Measurements from ENCODE around the gene ZNF587B. TPM values are rescaled to one million over a fixed set of nuclear protein-coding genes. Genes with fewer than 3 reads are reported as not detected.
"Not testable (repeated sequence)": the region's sequence is repeated elsewhere in the genome, so short reads cannot be mapped to it uniquely, and the experiment has no call there.

The ZNF587B gene
- total RNA-seq: 21.6 and 22.6 TPM in 2 replicates
- long read RNA-seq, partial matches to known transcripts: 0 of 7 reads
- long read RNA-seq, other reads (novel, unspliced or antisense): 4 of 7 reads

DNA sequence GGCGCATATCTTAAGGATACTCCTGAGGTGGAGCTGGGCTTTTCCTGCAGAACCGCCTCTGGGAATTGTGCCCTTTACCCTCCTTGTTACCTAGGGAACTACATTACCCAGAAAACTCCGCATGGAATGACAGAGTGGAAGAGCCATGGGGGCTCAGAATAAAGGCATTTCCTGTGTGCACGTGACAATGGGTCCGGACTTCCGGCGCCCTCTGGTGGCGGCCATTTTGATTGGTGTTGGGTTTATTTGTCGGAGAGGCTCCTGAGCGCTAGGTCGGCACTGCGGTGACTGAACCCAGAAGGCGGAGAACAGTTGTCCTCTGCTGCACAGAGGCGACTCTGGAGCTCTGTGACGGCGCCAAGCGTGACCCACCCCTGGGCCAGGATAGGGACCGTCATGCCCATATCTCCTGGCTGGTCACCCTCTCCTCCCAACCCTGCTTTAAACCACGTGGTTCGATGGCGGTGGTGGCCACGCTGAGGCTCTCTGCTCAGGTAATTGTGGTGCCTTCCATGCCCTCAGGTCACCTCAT lies at the start of gene ZNF587B:
Gene ZNF587B (plus strand): TSS at position 229 of the 532 bp plus-strand sequence. CDS start 230 bp downstream, at position 459.
- peaks cover 27% of the 10 kb centered on the region for H3K4me1 Mint-ChIP-seq
- no peaks in the 10 kb centered on the region for H3K9me3 Mint-ChIP-seq
- TF ChIP-seq, protein P1, sequence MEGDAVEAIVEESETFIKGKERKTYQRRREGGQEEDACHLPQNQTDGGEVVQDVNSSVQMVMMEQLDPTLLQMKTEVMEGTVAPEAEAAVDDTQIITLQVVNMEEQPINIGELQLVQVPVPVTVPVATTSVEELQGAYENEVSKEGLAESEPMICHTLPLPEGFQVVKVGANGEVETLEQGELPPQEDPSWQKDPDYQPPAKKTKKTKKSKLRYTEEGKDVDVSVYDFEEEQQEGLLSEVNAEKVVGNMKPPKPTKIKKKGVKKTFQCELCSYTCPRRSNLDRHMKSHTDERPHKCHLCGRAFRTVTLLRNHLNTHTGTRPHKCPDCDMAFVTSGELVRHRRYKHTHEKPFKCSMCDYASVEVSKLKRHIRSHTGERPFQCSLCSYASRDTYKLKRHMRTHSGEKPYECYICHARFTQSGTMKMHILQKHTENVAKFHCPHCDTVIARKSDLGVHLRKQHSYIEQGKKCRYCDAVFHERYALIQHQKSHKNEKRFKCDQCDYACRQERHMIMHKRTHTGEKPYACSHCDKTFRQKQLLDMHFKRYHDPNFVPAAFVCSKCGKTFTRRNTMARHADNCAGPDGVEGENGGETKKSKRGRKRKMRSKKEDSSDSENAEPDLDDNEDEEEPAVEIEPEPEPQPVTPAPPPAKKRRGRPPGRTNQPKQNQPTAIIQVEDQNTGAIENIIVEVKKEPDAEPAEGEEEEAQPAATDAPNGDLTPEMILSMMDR (conservative IDR thresholded peaks at IDR 0.05): peak; percentile 67
- H3K27me3 Mint-ChIP-seq (ENCODE audit: low read depth): no peaks in the 10 kb centered on the region
- peak within 1 kb of the TSS; percentile 94 for H3K4me3 Mint-ChIP-seq
- peaks cover 22% of the 10 kb centered on the region for H3K36me3 Mint-ChIP-seq (ENCODE audit: low read depth)
- H3K27ac Mint-ChIP-seq (ENCODE audit: unreplicated experiment): peak within 1 kb of the TSS; percentile 83
- peak; percentile 83 for DNase-seq (ENCODE audit: low read depth, low spot score)

DNA sequence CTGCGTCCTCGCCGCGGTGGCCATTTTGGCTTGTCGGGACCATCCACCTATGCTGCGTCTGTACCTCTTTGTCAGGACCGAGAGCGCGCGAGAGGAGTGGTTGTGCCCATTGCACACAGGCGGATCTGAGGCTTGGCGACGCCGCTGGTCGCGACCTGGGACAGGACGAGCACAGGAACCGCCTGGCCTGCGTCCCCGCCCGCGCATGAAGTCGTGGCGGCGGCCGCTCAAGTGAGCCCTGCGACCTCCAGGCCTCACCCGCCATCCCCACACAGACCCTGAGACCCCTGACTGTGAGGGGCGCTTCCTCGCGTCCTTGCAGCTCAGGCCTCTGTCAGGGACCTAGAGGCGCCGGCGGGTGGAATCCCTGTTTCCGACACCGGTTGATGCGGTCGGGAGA lies 43.8 kb upstream of the ZNF587B start:
- peaks cover 4% of the 10 kb centered on the region for H3K9me3 Mint-ChIP-seq
- no peak overlapping the region for H3K27ac Mint-ChIP-seq (ENCODE audit: unreplicated experiment)
- DNase-seq (ENCODE audit: low read depth, low spot score): no peak
- H3K27me3 Mint-ChIP-seq (ENCODE audit: low read depth): no peaks in the 10 kb centered on the region
- H3K36me3 Mint-ChIP-seq (ENCODE audit: low read depth): peaks cover 47% of the 10 kb centered on the region
- H3K4me3 Mint-ChIP-seq: no peak overlapping the region
- TF ChIP-seq, protein P1 (conservative IDR thresholded peaks at IDR 0.05): no peak
- H3K4me1 Mint-ChIP-seq: no peaks in the 10 kb centered on the region

DNA sequence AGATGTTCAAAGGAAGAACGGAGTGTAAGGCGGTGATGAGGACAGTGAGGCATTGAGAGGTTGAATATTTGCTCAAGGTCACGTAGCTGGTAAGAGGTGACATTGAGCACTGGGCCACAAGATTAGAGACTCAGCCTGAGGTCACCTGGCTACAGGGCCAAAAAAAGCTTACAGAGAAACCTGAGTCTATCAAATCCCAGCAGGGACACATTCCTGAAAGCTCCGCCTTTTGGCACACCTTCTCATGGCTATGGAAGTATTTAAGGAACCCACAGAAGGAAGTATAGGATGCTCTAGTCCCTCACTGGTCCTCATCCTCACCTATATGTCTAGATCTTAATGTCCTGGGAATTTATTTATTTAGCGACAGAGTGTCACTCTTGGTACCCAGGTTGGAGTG lies 43.2 kb upstream of the ZNF587B start:
- no peaks in the 10 kb centered on the region for H3K27me3 Mint-ChIP-seq (ENCODE audit: low read depth)
- H3K27ac Mint-ChIP-seq (ENCODE audit: unreplicated experiment): no peak overlapping the region
- peaks cover 4% of the 10 kb centered on the region for H3K9me3 Mint-ChIP-seq
- TF ChIP-seq, protein P1 (conservative IDR thresholded peaks at IDR 0.05): no peak
- DNase-seq (ENCODE audit: low read depth, low spot score): no peak
- H3K4me1 Mint-ChIP-seq: no peaks in the 10 kb centered on the region
- no peak overlapping the region for H3K4me3 Mint-ChIP-seq
- H3K36me3 Mint-ChIP-seq (ENCODE audit: low read depth): peaks cover 49% of the 10 kb centered on the region

- Mint-ChIP-seq H3K36me3 (ENCODE audit: low read depth) (peaks cover 47% of the 10 kb centered on the region), H3K9me3 (peaks cover 4% of the 10 kb centered on the region), H3K27ac (ENCODE audit: unreplicated experiment) (no peak overlapping the region), H3K27me3 (ENCODE audit: low read depth) (no peaks in the 10 kb centered on the region), H3K4me1 (no peaks in the 10 kb centered on the region), H3K4me3 (no peak overlapping the region)
- TF ChIP-seq, protein P1 (conservative IDR thresholded peaks at IDR 0.05): no peak
- DNase-seq (ENCODE audit: low read depth, low spot score): no peak
Observed at GRCh38 chr19:57788114-57788692, 41.9 kb upstream of the ZNF587B start.

GRCh38 chr19:57789288-57789687 lies 40.8 kb upstream of the ZNF587B start:
- Mint-ChIP-seq H3K4me3 (no peak overlapping the region), H3K27ac (ENCODE audit: unreplicated experiment) (no peak overlapping the region), H3K27me3 (ENCODE audit: low read depth) (no peaks in the 10 kb centered on the region), H3K36me3 (ENCODE audit: low read depth) (peaks cover 47% of the 10 kb centered on the region), H3K4me1 (no peaks in the 10 kb centered on the region), H3K9me3 (peaks cover 4% of the 10 kb centered on the region)
- no peak for DNase-seq (ENCODE audit: low read depth, low spot score)
- TF ChIP-seq, protein P1 (conservative IDR thresholded peaks at IDR 0.05): no peak

DNA sequence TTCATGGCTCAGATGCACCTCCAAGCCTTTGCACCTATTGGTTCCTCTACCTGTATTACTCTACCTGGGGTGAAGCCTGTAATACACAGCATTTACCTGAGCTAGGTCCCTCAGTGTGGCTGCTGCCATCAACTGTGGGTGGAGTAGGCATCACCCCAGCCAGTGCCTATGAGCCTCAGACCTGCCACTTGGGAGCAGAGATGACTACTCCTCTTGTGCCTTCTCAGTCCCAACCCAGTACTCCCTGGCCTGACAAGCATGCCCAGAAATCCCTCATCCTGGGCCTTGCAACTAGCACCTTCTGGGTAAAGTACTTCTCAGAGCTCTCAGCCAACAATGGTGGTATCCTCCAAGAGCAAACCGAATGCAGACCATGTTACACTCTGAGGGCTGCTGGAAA lies 33.5 kb upstream of the ZNF587B start:
- DNase-seq (ENCODE audit: low read depth, low spot score); H3K36me3 Mint-ChIP-seq (ENCODE audit: low read depth); H3K27ac Mint-ChIP-seq (ENCODE audit: unreplicated experiment); H3K4me3 Mint-ChIP-seq; H3K9me3 Mint-ChIP-seq; H3K27me3 Mint-ChIP-seq (ENCODE audit: low read depth): not testable (repeated sequence)
- peaks cover 10% of the 10 kb centered on the region for H3K4me1 Mint-ChIP-seq
